Left lung (tissue), 10 donors: ENCODE measurements around the gene UHRF2. TPM values are rescaled to one million over a fixed set of nuclear protein-coding genes. Genes with fewer than 3 reads are reported as not detected.

Experiments
- ATAC-seq: fragments of 200-7000 bp; cut with Tn5 transposase; one replicate; pipeline ENCODE4 v1.9.1; 2020; ENCODE audit warnings: moderate library complexity
- DNase-seq, 4 donors: peaks; one replicate each; pipeline ENCODE4 v3.0.0-alpha.2; 2013 to 2020
- H3K27ac ChIP-seq, 2 donors: fragments of 200-600 bp; sonication (generic) in 1 of 2; one replicate each; pipeline versions ENCODE4 v1.5.0 to v1.8.0; 2020 to 2021
- H3K27me3 ChIP-seq, 2 donors: fragments of 200-600 bp; sonication (generic) in 1 of 2; one replicate each; pipeline versions ENCODE4 v1.5.0 to v1.8.0; 2020 to 2021
- H3K36me3 ChIP-seq, 2 donors: fragments of 200-600 bp; sonication (generic) in 1 of 2; one replicate each; pipeline versions ENCODE4 v1.5.0 to v1.8.0; 2020 to 2021
- H3K4me1 ChIP-seq, 2 donors: fragments of 200-600 bp; one replicate each; pipeline ENCODE4 v1.8.0; 2021
- H3K4me3 ChIP-seq, 2 donors: fragments of 200-600 bp; sonication (generic) in 1 of 2; one replicate each; pipeline versions ENCODE4 v1.5.0 to v1.8.0; 2020 to 2021; ENCODE audit warnings: mild to moderate bottlenecking in 1 of 2
- H3K9me3 ChIP-seq, 2 donors: fragments of 200-600 bp; sonication (generic) in 1 of 2; one replicate each; pipeline versions ENCODE4 v1.5.0 to v1.8.0; 2020 to 2021
- intact Hi-C, 2 donors: fragments of 100-400 bp; cut with DNase I; formaldehyde crosslinking; loops; one replicate each; pipeline versions ENCODE4 v1.11.2 to v1.14.2; 2022
- polyA plus RNA-seq, 6 donors: library from polyadenylated mRNA; unstranded; fragments of 120-200 nt; gene quantifications; one replicate each; pipeline ENCODE4 v1.2.1, GENCODE V29; 2013; ENCODE audit not compliant: insufficient read length in 6 of 6
- total RNA-seq, 2 donors: library from RNA; stranded (reverse); fragmentation: NEBNext Ultra II Directional; extraction: Animal tissue kit (Norgen Biotek cat#: 25700); gene quantifications; one replicate each; pipeline ENCODE4 v1.2.1, GENCODE V29; 2021
- TF ChIP-seq, protein P1 (sequence below), 2 donors: fragments of 200-600 bp; sonication (generic) in 1 of 2; IDR thresholded peaks; one replicate each; pipeline versions ENCODE4 v1.5.0 to v1.8.0; 2021; ENCODE audit warnings: antibody characterized with exemption in 2 of 2
- donor health status: DM: no; HTN: yes; CAD: no.
- donor health status: DM: no; HTN: no; CAD: no.

Gene UHRF2
- total and polyA plus RNA-seq, 8 donors, result 32.7 to 86.9 (median 67.4) TPM

DNA sequence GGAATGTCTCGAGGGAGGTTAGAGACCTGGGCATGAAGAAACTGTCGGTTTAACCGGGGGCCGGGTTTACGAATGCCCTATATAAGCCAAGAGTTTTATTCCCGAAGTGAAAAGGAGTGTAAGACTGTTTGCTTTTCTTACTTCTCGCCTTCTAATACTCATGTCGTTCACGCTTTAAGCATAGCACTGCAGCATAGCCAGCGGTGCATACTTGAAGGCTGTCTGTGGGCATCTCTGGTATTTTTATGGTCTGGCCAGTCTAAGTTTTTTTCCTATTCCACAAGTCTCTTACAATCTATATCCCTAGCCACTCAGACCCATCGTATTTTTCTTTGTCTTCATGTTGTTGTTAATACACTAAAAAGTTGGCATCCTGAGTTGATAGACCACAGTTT, 1.2 kb downstream of the UHRF2 start:
- intact Hi-C loops, result no loop called here

GRCh38 chr9:6415266-6415665, 2.3 kb downstream of the UHRF2 start:
- no peaks in the 10 kb centered on the region for H3K9me3 ChIP-seq
- no peaks in the 10 kb centered on the region for H3K27me3 ChIP-seq
- no peak for ATAC-seq
- peaks cover 13 to 48% of the 10 kb centered on the region in 2 donors for H3K4me1 ChIP-seq
- H3K27ac ChIP-seq, result no peak overlapping the region
- intact Hi-C loops, result no loop called here
- TF ChIP-seq, protein P1, sequence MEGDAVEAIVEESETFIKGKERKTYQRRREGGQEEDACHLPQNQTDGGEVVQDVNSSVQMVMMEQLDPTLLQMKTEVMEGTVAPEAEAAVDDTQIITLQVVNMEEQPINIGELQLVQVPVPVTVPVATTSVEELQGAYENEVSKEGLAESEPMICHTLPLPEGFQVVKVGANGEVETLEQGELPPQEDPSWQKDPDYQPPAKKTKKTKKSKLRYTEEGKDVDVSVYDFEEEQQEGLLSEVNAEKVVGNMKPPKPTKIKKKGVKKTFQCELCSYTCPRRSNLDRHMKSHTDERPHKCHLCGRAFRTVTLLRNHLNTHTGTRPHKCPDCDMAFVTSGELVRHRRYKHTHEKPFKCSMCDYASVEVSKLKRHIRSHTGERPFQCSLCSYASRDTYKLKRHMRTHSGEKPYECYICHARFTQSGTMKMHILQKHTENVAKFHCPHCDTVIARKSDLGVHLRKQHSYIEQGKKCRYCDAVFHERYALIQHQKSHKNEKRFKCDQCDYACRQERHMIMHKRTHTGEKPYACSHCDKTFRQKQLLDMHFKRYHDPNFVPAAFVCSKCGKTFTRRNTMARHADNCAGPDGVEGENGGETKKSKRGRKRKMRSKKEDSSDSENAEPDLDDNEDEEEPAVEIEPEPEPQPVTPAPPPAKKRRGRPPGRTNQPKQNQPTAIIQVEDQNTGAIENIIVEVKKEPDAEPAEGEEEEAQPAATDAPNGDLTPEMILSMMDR (IDR thresholded peaks at IDR 0.05), result no peak
- peak overlapping the region in 1 of 2 donors; percentile 98 for H3K4me3 ChIP-seq
- no peaks in the 10 kb centered on the region for H3K36me3 ChIP-seq
- DNase-seq, result no peak

More for the DNA sequence above, 1.2 kb downstream of the UHRF2 start:
- DNase-seq (peak in 1 of 4 donors; percentile 18), ATAC-seq (peak; percentile 19)
- Histone ChIP-seq H3K36me3 (no peaks in the 10 kb centered on the region), H3K27me3 (no peaks in the 10 kb centered on the region), H3K4me1 (peaks cover 13 to 48% of the 10 kb centered on the region in 2 donors), H3K9me3 (no peaks in the 10 kb centered on the region), H3K27ac (peak overlapping the region; percentile 89 to 90), H3K4me3 (peak overlapping the region; percentile 95 to 98)
- TF ChIP-seq, protein P1 (IDR thresholded peaks at IDR 0.05), result no peak

DNA sequence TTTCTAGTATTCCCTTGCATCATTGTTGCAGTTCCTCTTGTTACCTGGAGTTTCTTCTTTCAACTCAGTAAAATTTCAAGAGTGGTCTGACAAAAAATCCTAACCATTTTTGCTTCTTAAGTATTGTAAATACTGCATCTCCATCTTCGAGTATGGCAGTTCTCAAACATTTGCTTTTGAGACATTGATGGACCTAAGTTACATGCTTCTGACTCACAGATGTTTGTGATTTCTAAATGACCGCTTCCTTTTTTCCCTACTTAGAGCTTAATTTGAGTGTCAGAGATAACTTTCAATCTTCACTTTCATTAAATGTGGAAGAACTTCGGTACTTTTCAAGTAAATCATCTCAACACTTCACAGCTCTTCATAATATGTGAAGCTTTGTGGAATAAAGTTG, 4.2 kb downstream of the UHRF2 start:
- Histone ChIP-seq H3K27ac (no peak overlapping the region), H3K36me3 (peaks cover 0 to 4% of the 10 kb centered on the region in 2 donors)
- intact Hi-C loops, result no loop called here

DNA sequence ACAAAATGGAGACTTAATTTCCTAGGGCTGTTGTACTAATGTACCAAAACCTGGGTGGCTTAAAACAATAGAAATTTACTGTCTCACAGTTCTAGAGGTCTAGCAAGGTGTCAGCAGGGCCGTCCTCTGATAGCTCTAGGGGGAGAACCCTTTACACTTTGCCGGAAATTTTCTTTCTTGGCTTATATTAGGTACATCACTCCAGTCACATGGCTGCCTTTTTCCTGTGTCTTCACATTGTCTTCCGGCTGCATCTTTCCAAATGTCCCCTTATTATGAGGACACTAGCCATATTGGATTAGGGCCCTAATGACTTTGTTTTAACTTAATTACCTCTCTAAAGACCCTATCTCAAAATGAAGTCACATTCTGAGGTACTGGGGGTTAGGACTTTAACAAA, 5.8 kb downstream of the UHRF2 start:
- Histone ChIP-seq H3K27ac (no peak overlapping the region), H3K36me3 (peaks cover 0 to 5% of the 10 kb centered on the region in 2 donors), H3K9me3 (no peaks in the 10 kb centered on the region), H3K27me3 (no peaks in the 10 kb centered on the region), H3K4me3 (no peak overlapping the region), H3K4me1 (peaks cover 13 to 46% of the 10 kb centered on the region in 2 donors)
- ATAC-seq, result no peak
- DNase-seq, result no peak
- intact Hi-C loops, result no loop called here
- TF ChIP-seq, protein P1 (IDR thresholded peaks at IDR 0.05), result no peak

More for the DNA sequence above, 4.2 kb downstream of the UHRF2 start:
- TF ChIP-seq, protein P1 (IDR thresholded peaks at IDR 0.05), result no peak
- ATAC-seq, result no peak
- Histone ChIP-seq H3K4me3 (no peak overlapping the region), H3K9me3 (no peaks in the 10 kb centered on the region), H3K4me1 (peaks cover 13 to 49% of the 10 kb centered on the region in 2 donors), H3K27me3 (no peaks in the 10 kb centered on the region)
- no peak for DNase-seq

- Histone ChIP-seq H3K27ac (no peak overlapping the region), H3K9me3 (no peaks in the 10 kb centered on the region), H3K27me3 (no peaks in the 10 kb centered on the region), H3K36me3 (peaks cover 0 to 5% of the 10 kb centered on the region in 2 donors), H3K4me3 (no peak overlapping the region), H3K4me1 (peaks cover 0 to 19% of the 10 kb centered on the region in 2 donors)
- intact Hi-C loops, result no loop called here
- DNase-seq (no peak), ATAC-seq (no peak)
- TF ChIP-seq, protein P1 (IDR thresholded peaks at IDR 0.05), result no peak
These were observed 11.9 kb downstream of the UHRF2 start for GRCh38 chr9:6424940-6425339.
